ENCODE measurements around the gene NFASC. TPM values are rescaled to one million over a fixed set of nuclear protein-coding genes. Genes with fewer than 3 reads are reported as not detected.

The NFASC gene
- total and polyA plus RNA-seq, 2 experiments from 2014 or later = 0.75 to 2.2 TPM

- WGBS (ENCODE audit: low lambda C conversion rate, missing lambda C conversion rate) = 91% methylated on average over 3 of the region's 3 CpGs
Observed at GRCh38 chr1:205004351-205004750, 133.7 kb downstream of the NFASC start.

GRCh38 chr1:205008896-205009295 is 138.2 kb downstream of the NFASC start:
- no peaks in the 10 kb centered on the region for H3K36me3 ChIP-seq (replicated peaks; ENCODE audit: insufficient read depth, low read depth)
- DNase-seq (ENCODE audit: low spot score) = no peak
- 93% methylated on average over 8 of the region's 8 CpGs for WGBS (ENCODE audit: low lambda C conversion rate, missing lambda C conversion rate)
- no peak overlapping the region for H3K4me2 ChIP-seq
- TF ChIP-seq EZH2phosphoT487 (IDR thresholded peaks at IDR 0.05; ENCODE audit: low read depth, severe bottlenecking, unreplicated experiment) (no peak), EZH2 (IDR thresholded peaks at IDR 0.05; ENCODE audit: borderline replicate concordance) (no peak)
- TF ChIP-seq, protein P1, sequence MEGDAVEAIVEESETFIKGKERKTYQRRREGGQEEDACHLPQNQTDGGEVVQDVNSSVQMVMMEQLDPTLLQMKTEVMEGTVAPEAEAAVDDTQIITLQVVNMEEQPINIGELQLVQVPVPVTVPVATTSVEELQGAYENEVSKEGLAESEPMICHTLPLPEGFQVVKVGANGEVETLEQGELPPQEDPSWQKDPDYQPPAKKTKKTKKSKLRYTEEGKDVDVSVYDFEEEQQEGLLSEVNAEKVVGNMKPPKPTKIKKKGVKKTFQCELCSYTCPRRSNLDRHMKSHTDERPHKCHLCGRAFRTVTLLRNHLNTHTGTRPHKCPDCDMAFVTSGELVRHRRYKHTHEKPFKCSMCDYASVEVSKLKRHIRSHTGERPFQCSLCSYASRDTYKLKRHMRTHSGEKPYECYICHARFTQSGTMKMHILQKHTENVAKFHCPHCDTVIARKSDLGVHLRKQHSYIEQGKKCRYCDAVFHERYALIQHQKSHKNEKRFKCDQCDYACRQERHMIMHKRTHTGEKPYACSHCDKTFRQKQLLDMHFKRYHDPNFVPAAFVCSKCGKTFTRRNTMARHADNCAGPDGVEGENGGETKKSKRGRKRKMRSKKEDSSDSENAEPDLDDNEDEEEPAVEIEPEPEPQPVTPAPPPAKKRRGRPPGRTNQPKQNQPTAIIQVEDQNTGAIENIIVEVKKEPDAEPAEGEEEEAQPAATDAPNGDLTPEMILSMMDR (IDR thresholded peaks at IDR 0.05; ENCODE audit: poor library complexity) = no peak
- H4K20me1 ChIP-seq (ENCODE audit: insufficient read depth, poor library complexity, severe bottlenecking) = no peaks in the 10 kb centered on the region
- no peak overlapping the region for H3K4me3 ChIP-seq
- H3K27ac ChIP-seq = no peak overlapping the region
- peaks cover 1% of the 10 kb centered on the region for H3K4me1 ChIP-seq (ENCODE audit: insufficient read depth)
- no peaks in the 10 kb centered on the region for H3K9me2 ChIP-seq (replicated peaks; ENCODE audit: insufficient read depth)
- no peaks in the 10 kb centered on the region for H3K79me2 ChIP-seq
- H2AFZ ChIP-seq = no peak overlapping the region
- H3K9me3 ChIP-seq (ENCODE audit: low read depth) = no peaks in the 10 kb centered on the region
- H3K27me3 ChIP-seq = no peaks in the 10 kb centered on the region

More at GRCh38 chr1:205004351-205004750, 133.7 kb downstream of the NFASC start:
- H4K20me1 ChIP-seq (ENCODE audit: insufficient read depth, poor library complexity, severe bottlenecking) = no peaks in the 10 kb centered on the region
- no peak overlapping the region for H3K4me3 ChIP-seq
- H3K36me3 ChIP-seq (replicated peaks; ENCODE audit: insufficient read depth, low read depth) = no peaks in the 10 kb centered on the region
- H3K27me3 ChIP-seq = no peaks in the 10 kb centered on the region
- no peak overlapping the region for H3K4me2 ChIP-seq
- TF ChIP-seq EZH2 (IDR thresholded peaks at IDR 0.05; ENCODE audit: borderline replicate concordance) (no peak), EZH2phosphoT487 (IDR thresholded peaks at IDR 0.05; ENCODE audit: low read depth, severe bottlenecking, unreplicated experiment) (no peak)
- TF ChIP-seq, protein P1 (IDR thresholded peaks at IDR 0.05; ENCODE audit: poor library complexity) = no peak
- H3K4me1 ChIP-seq (ENCODE audit: insufficient read depth) = peaks cover 5% of the 10 kb centered on the region
- H3K79me2 ChIP-seq = no peaks in the 10 kb centered on the region
- H3K9me2 ChIP-seq (replicated peaks; ENCODE audit: insufficient read depth) = no peaks in the 10 kb centered on the region
- no peaks in the 10 kb centered on the region for H3K9me3 ChIP-seq (ENCODE audit: low read depth)
- DNase-seq (ENCODE audit: low spot score) = no peak
- H3K27ac ChIP-seq = no peak overlapping the region
- H2AFZ ChIP-seq = no peak overlapping the region

GRCh38 chr1:205009670-205010069 is 139.0 kb downstream of the NFASC start:
- TF ChIP-seq, protein P1 (IDR thresholded peaks at IDR 0.05; ENCODE audit: poor library complexity) = no peak
- no peak for TF ChIP-seq EZH2 (IDR thresholded peaks at IDR 0.05; ENCODE audit: borderline replicate concordance)
- TF ChIP-seq EZH2phosphoT487 (IDR thresholded peaks at IDR 0.05; ENCODE audit: low read depth, severe bottlenecking, unreplicated experiment) = no peak
- no peak for DNase-seq (ENCODE audit: low spot score)
- WGBS (ENCODE audit: low lambda C conversion rate, missing lambda C conversion rate) = 90% methylated on average over 12 of the region's 12 CpGs

More at GRCh38 chr1:205009670-205010069, 139.0 kb downstream of the NFASC start:
- H3K4me1 ChIP-seq (ENCODE audit: insufficient read depth) = peaks cover 4% of the 10 kb centered on the region
- no peaks in the 10 kb centered on the region for H3K9me2 ChIP-seq (replicated peaks; ENCODE audit: insufficient read depth)
- H3K36me3 ChIP-seq (replicated peaks; ENCODE audit: insufficient read depth, low read depth) = no peaks in the 10 kb centered on the region
- H3K79me2 ChIP-seq = no peaks in the 10 kb centered on the region
- no peak overlapping the region for H2AFZ ChIP-seq
- H3K4me3 ChIP-seq = no peak overlapping the region
- no peaks in the 10 kb centered on the region for H3K27me3 ChIP-seq
- H3K4me2 ChIP-seq = no peak overlapping the region
- H4K20me1 ChIP-seq (ENCODE audit: insufficient read depth, poor library complexity, severe bottlenecking) = no peaks in the 10 kb centered on the region
- H3K27ac ChIP-seq = no peak overlapping the region
- no peaks in the 10 kb centered on the region for H3K9me3 ChIP-seq (ENCODE audit: low read depth)

Measured in hepatocyte (in vitro differentiated cells).